Astrocyte (in vitro differentiated cells and primary cell): ENCODE data around the gene POU2F2. TPM values are rescaled to one million over a fixed set of nuclear protein-coding genes. Genes with fewer than 3 reads are reported as not detected.

ENCODE experiments used
- DNase-seq: peaks from one replicate; pipeline ENCODE4 v3.0.0-alpha.2; 2010; ENCODE audit warnings: low read depth
- FAIRE-seq: peaks from 2 replicates; lab custom pipeline; 2011; peaks lifted over from hg19 to GRCh38; lab: Jason Lieb, UNC
- H2AFZ ChIP-seq: 2 replicates; pipeline ENCODE4 v1.6.0; 2012; ENCODE audit warnings: low read depth, low read length, inconsistent platforms
- H3K27ac ChIP-seq: 2 replicates; pipeline ENCODE4 v1.5.1; 2011; ENCODE audit warnings: low read depth, low read length, inconsistent platforms
- H3K27me3 ChIP-seq: 2 replicates; pipeline ENCODE4 v1.6.0; 2011; ENCODE audit warnings: low read length, inconsistent platforms; ENCODE audit not compliant: insufficient read depth
- H3K36me3 ChIP-seq: 2 replicates; pipeline ENCODE4 v1.5.1; 2011; ENCODE audit warnings: low read length, inconsistent platforms; ENCODE audit not compliant: insufficient read depth
- H3K4me1 ChIP-seq: 2 replicates; pipeline ENCODE4 v1.5.1; 2011; ENCODE audit warnings: low read length, inconsistent platforms; ENCODE audit not compliant: insufficient read depth
- H3K4me2 ChIP-seq: 2 replicates; pipeline ENCODE4 v1.6.0; 2012; ENCODE audit warnings: low read length, inconsistent platforms
- H3K4me3 ChIP-seq: 2 replicates; pipeline ENCODE4 v1.5.1; 2011; ENCODE audit warnings: low read depth, mild to moderate bottlenecking, low read length, inconsistent platforms; ENCODE audit not compliant: insufficient read depth
- H3K79me2 ChIP-seq: 2 replicates; pipeline ENCODE4 v1.6.0; 2012; ENCODE audit warnings: mild to moderate bottlenecking, low read length, inconsistent platforms; ENCODE audit not compliant: insufficient read depth
- H3K9ac ChIP-seq: 2 replicates; pipeline ENCODE4 v1.6.0; 2012; ENCODE audit warnings: mild to moderate bottlenecking, low read length, inconsistent platforms
- H3K9me3 ChIP-seq: 2 replicates; pipeline ENCODE4 v1.5.1; 2012; ENCODE audit warnings: low read depth, mild to moderate bottlenecking, low read length, inconsistent platforms; ENCODE audit not compliant: insufficient read depth
- H4K20me1 ChIP-seq: 2 replicates; pipeline ENCODE4 v1.6.0; 2012; ENCODE audit warnings: low read length, inconsistent platforms; ENCODE audit not compliant: insufficient read depth
- H3K27ac Mint-ChIP-seq: one replicate; pipeline ENCODE4 v1.8.0; 2021; ENCODE audit warnings: mild to moderate bottlenecking, mixed read lengths; ENCODE audit not compliant: unreplicated experiment
- H3K27me3 Mint-ChIP-seq: one replicate; pipeline ENCODE4 v1.8.0; 2021; ENCODE audit warnings: low read depth, mixed read lengths; ENCODE audit not compliant: unreplicated experiment
- H3K36me3 Mint-ChIP-seq: one replicate; pipeline ENCODE4 v1.8.0; 2021; ENCODE audit warnings: low read depth, mixed read lengths; ENCODE audit not compliant: unreplicated experiment
- H3K4me1 Mint-ChIP-seq: one replicate; pipeline ENCODE4 v1.8.0; 2021; ENCODE audit warnings: low read depth, mixed read lengths; ENCODE audit not compliant: unreplicated experiment
- H3K4me3 Mint-ChIP-seq: one replicate; pipeline ENCODE4 v1.8.0; 2021; ENCODE audit warnings: mild to moderate bottlenecking, moderate library complexity, mixed read lengths; ENCODE audit not compliant: unreplicated experiment
- H3K9me3 Mint-ChIP-seq: one replicate; pipeline ENCODE4 v1.8.0; 2021; ENCODE audit warnings: mild to moderate bottlenecking, mixed read lengths; ENCODE audit not compliant: unreplicated experiment
- CTCF ChIP-seq: IDR thresholded peaks from 2 replicates; pipeline ENCODE4 v1.5.1; 2011; ENCODE audit warnings: low read depth, mild to moderate bottlenecking, inconsistent platforms, low read length, moderate library complexity; ENCODE audit not compliant: insufficient read depth
- EZH2 ChIP-seq: IDR thresholded peaks from 2 replicates; pipeline ENCODE4 v1.6.1; 2012; ENCODE audit warnings: mild to moderate bottlenecking, low read length, inconsistent platforms; ENCODE audit not compliant: insufficient read depth
- total RNA-seq: library from RNA; stranded (reverse); gene quantifications from 2 replicates; pipeline ENCODE4 v1.2.1, GENCODE V29; 2021

The POU2F2 gene
- total RNA-seq, 1 donor from 2014 or later, result 8.3 TPM

GRCh38 chr19:42116308-42117075, 15.8 kb downstream of the POU2F2 start:
- Histone ChIP-seq H2AFZ (no peak overlapping the region), H3K4me3 (no peak overlapping the region), H3K27me3 (no peaks in the 10 kb centered on the region), H3K4me2 (no peak overlapping the region), H3K9me3 (no peaks in the 10 kb centered on the region), H3K36me3 (peaks cover 4% of the 10 kb centered on the region), H4K20me1 (no peaks in the 10 kb centered on the region), H3K9ac (no peak overlapping the region), H3K27ac (no peak overlapping the region), H3K4me1 (peaks cover 45% of the 10 kb centered on the region), H3K79me2 (no peaks in the 10 kb centered on the region)
- Mint-ChIP-seq H3K36me3 (peaks cover 2% of the 10 kb centered on the region), H3K4me1 (peaks cover 50% of the 10 kb centered on the region), H3K27me3 (no peaks in the 10 kb centered on the region), H3K27ac (no peak overlapping the region), H3K4me3 (no peak overlapping the region), H3K9me3 (no peaks in the 10 kb centered on the region)
- DNase-seq (no peak), FAIRE-seq (no peak)
- TF ChIP-seq EZH2 (no peak), CTCF (no peak)

DNA sequence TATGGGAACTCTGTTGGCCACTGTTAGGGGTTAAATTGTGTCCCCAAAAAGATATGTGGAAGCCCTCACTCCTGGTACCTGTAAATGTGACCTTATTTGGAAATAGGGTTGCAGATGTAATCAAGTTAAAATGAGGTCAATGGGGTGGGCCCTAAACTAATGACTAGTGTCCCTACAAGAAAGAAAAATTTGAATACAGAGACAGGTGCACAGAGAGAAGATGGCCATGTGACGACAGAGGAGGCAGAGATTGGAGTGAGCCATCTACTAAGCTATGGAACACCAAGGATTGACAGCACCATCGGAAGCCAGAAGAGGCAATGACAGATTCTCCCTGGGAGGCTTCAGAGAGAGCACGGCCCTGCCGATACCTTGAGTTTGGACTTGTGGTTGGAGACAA, 16.5 kb downstream of the POU2F2 start:
- peaks cover 50% of the 10 kb centered on the region for H3K4me1 Mint-ChIP-seq
- Histone ChIP-seq H3K4me2 (no peak overlapping the region), H3K27me3 (no peaks in the 10 kb centered on the region), H3K36me3 (peaks cover 4% of the 10 kb centered on the region), H3K9me3 (no peaks in the 10 kb centered on the region), H3K9ac (no peak overlapping the region), H3K4me3 (no peak overlapping the region), H3K4me1 (peaks cover 45% of the 10 kb centered on the region), H3K79me2 (no peaks in the 10 kb centered on the region), H3K27ac (no peak overlapping the region), H2AFZ (no peak overlapping the region), H4K20me1 (no peaks in the 10 kb centered on the region)
- no peaks in the 10 kb centered on the region for H3K9me3 Mint-ChIP-seq
- TF ChIP-seq EZH2 (no peak), CTCF (no peak)
- peaks cover 2% of the 10 kb centered on the region for H3K36me3 Mint-ChIP-seq
- FAIRE-seq, result no peak
- H3K4me3 Mint-ChIP-seq, result no peak overlapping the region
- no peaks in the 10 kb centered on the region for H3K27me3 Mint-ChIP-seq
- H3K27ac Mint-ChIP-seq, result peak overlapping the region; percentile 22
- DNase-seq, result no peak

GRCh38 chr19:42115219-42115618, 17.0 kb downstream of the POU2F2 start:
- Mint-ChIP-seq H3K27me3 (no peaks in the 10 kb centered on the region), H3K4me3 (no peak overlapping the region), H3K9me3 (no peaks in the 10 kb centered on the region), H3K4me1 (peaks cover 46% of the 10 kb centered on the region), H3K36me3 (peaks cover 2% of the 10 kb centered on the region), H3K27ac (peak overlapping the region; percentile 13)
- TF ChIP-seq EZH2, result no peak
- no peak for TF ChIP-seq CTCF
- no peak overlapping the region for H3K9ac ChIP-seq
- FAIRE-seq (no peak), DNase-seq (no peak)
- no peaks in the 10 kb centered on the region for H3K79me2 ChIP-seq
- no peak overlapping the region for H3K4me2 ChIP-seq
- no peaks in the 10 kb centered on the region for H3K9me3 ChIP-seq
- H3K36me3 ChIP-seq, result peaks cover 4% of the 10 kb centered on the region
- H3K4me3 ChIP-seq, result no peak overlapping the region
- peaks cover 45% of the 10 kb centered on the region for H3K4me1 ChIP-seq
- no peaks in the 10 kb centered on the region for H3K27me3 ChIP-seq
- no peaks in the 10 kb centered on the region for H4K20me1 ChIP-seq
- no peak overlapping the region for H3K27ac ChIP-seq
- H2AFZ ChIP-seq, result no peak overlapping the region
